Measurements from ENCODE around the gene MAD2L1.

MAD2L1 gene

GRCh38 chr4:120059036-120059435, 7.6 kb downstream of the MAD2L1 start:
- Histone ChIP-seq H3K18ac (ENCODE audit: low read length) (no peak overlapping the region), H2BK120ac (ENCODE audit: insufficient read depth, low read length, poor library complexity) (no peak overlapping the region), H2AFZ (ENCODE audit: insufficient read depth, low read length, poor library complexity) (no peak overlapping the region), H3K23ac (ENCODE audit: low read length) (no peak overlapping the region), H3K4me3 (ENCODE audit: low read depth, low read length) (no peak overlapping the region), H3K79me2 (ENCODE audit: control insufficient read depth, insufficient read depth, low read length, poor library complexity) (no peaks in the 10 kb centered on the region), H3K79me1 (ENCODE audit: low read length) (no peaks in the 10 kb centered on the region), H3K14ac (ENCODE audit: low read length) (no peak overlapping the region), H3K4me2 (ENCODE audit: low read length) (no peak overlapping the region), H3K9me3 (ENCODE audit: insufficient read depth, low read depth, low read length) (no peaks in the 10 kb centered on the region), H4K8ac (ENCODE audit: low read depth, low read length) (no peak overlapping the region), H3K4me1 (ENCODE audit: control insufficient read depth in 1 of 2, insufficient read depth in 2 of 2, low read length in 2 of 2) (no peaks in the 10 kb centered on the region), H3K4ac (ENCODE audit: low read depth, low read length) (no peak overlapping the region), H2BK5ac (ENCODE audit: low read depth, low read length, poor library complexity) (no peak overlapping the region), H3K27ac (ENCODE audit: low read depth, low read length) (no peak overlapping the region), H3K27me3 (ENCODE audit: insufficient read depth, low read length) (no peaks in the 10 kb centered on the region), H4K12ac (ENCODE audit: low read depth, low read length) (no peak overlapping the region), H3K9ac (ENCODE audit: low read length) (no peak overlapping the region), H3K36me3 (ENCODE audit: control insufficient read depth in 1 of 2, insufficient read depth in 2 of 2, low read length in 2 of 2) (peaks cover 6 to 7% of the 10 kb centered on the region in 2 experiments), H2AK5ac (ENCODE audit: low read length) (no peak overlapping the region), H2BK12ac (ENCODE audit: low read length) (no peak overlapping the region), H4K91ac (ENCODE audit: low read depth, low read length) (no peak overlapping the region)
- DNase-seq = no peak
- WGBS (ENCODE audit: extremely low coverage, insufficient coverage, insufficient read length) = no CpG with 5 or more reads among the region's 1 CpG

DNA sequence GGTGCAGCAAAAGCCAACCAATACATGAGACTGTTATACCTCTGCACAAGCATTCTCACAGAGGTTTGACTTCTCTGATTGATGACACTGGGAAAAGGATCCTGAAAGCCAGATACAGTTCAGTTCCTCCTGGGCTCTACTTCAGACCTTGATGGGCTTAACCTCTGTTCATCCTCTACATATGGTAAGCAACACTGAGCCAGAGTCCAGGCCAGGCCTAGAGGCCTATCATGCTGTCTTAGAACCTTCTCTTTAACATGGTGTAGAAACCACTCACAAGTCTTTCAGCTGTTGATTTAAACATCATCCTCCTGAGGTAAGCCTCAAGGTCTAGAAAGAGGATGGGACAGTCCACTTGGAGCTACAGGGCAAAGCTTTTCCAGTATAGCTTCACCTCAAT, 9.2 kb downstream of the MAD2L1 start:
- no peak for DNase-seq
- no peak overlapping the region for H2BK5ac ChIP-seq (ENCODE audit: low read depth, low read length, poor library complexity)
- no peak overlapping the region for H4K91ac ChIP-seq (ENCODE audit: low read depth, low read length)
- no peak overlapping the region for H4K12ac ChIP-seq (ENCODE audit: low read depth, low read length)
- H3K4ac ChIP-seq (ENCODE audit: low read depth, low read length) = no peak overlapping the region
- H3K27ac ChIP-seq (ENCODE audit: low read depth, low read length) = no peak overlapping the region
- H3K18ac ChIP-seq (ENCODE audit: low read length) = no peak overlapping the region
- H4K8ac ChIP-seq (ENCODE audit: low read depth, low read length) = no peak overlapping the region
- H3K14ac ChIP-seq (ENCODE audit: low read length) = no peak overlapping the region
- no peak overlapping the region for H2AK5ac ChIP-seq (ENCODE audit: low read length)
- no peaks in the 10 kb centered on the region for H3K27me3 ChIP-seq (ENCODE audit: insufficient read depth, low read length)
- H3K79me1 ChIP-seq (ENCODE audit: low read length) = no peaks in the 10 kb centered on the region
- no peak overlapping the region for H2BK120ac ChIP-seq (ENCODE audit: insufficient read depth, low read length, poor library complexity)
- H3K4me3 ChIP-seq (ENCODE audit: low read depth, low read length) = no peak overlapping the region
- H3K36me3 ChIP-seq (ENCODE audit: control insufficient read depth in 1 of 2, insufficient read depth in 2 of 2, low read length in 2 of 2) = peaks cover 4 to 6% of the 10 kb centered on the region in 2 experiments
- no peaks in the 10 kb centered on the region for H3K9me3 ChIP-seq (ENCODE audit: insufficient read depth, low read depth, low read length)
- H2AFZ ChIP-seq (ENCODE audit: insufficient read depth, low read length, poor library complexity) = no peak overlapping the region
- H3K4me2 ChIP-seq (ENCODE audit: low read length) = no peak overlapping the region
- H3K9ac ChIP-seq (ENCODE audit: low read length) = no peak overlapping the region
- H3K79me2 ChIP-seq (ENCODE audit: control insufficient read depth, insufficient read depth, low read length, poor library complexity) = no peaks in the 10 kb centered on the region
- H3K4me1 ChIP-seq (ENCODE audit: control insufficient read depth in 1 of 2, insufficient read depth in 2 of 2, low read length in 2 of 2) = no peaks in the 10 kb centered on the region
- no peak overlapping the region for H3K23ac ChIP-seq (ENCODE audit: low read length)
- no peak overlapping the region for H2BK12ac ChIP-seq (ENCODE audit: low read length)

GRCh38 chr4:120056246-120056645, 10.4 kb downstream of the MAD2L1 start:
- Histone ChIP-seq H2BK5ac (ENCODE audit: low read depth, low read length, poor library complexity) (no peak overlapping the region), H3K27ac (ENCODE audit: low read depth, low read length) (no peak overlapping the region), H3K23ac (ENCODE audit: low read length) (no peak overlapping the region), H3K4me1 (ENCODE audit: control insufficient read depth in 1 of 2, insufficient read depth in 2 of 2, low read length in 2 of 2) (no peaks in the 10 kb centered on the region), H3K4me3 (ENCODE audit: low read depth, low read length) (no peak overlapping the region), H3K18ac (ENCODE audit: low read length) (no peak overlapping the region), H4K91ac (ENCODE audit: low read depth, low read length) (no peak overlapping the region), H3K79me1 (ENCODE audit: low read length) (no peaks in the 10 kb centered on the region), H4K12ac (ENCODE audit: low read depth, low read length) (no peak overlapping the region), H3K27me3 (ENCODE audit: insufficient read depth, low read length) (no peaks in the 10 kb centered on the region), H3K36me3 (ENCODE audit: control insufficient read depth in 1 of 2, insufficient read depth in 2 of 2, low read length in 2 of 2) (peaks cover 4 to 5% of the 10 kb centered on the region in 2 experiments), H3K14ac (ENCODE audit: low read length) (no peak overlapping the region), H4K8ac (ENCODE audit: low read depth, low read length) (no peak overlapping the region), H2AFZ (ENCODE audit: insufficient read depth, low read length, poor library complexity) (no peak overlapping the region), H3K4me2 (ENCODE audit: low read length) (no peak overlapping the region), H2AK5ac (ENCODE audit: low read length) (no peak overlapping the region), H3K4ac (ENCODE audit: low read depth, low read length) (no peak overlapping the region), H3K9ac (ENCODE audit: low read length) (no peak overlapping the region), H2BK12ac (ENCODE audit: low read length) (no peak overlapping the region), H3K9me3 (ENCODE audit: insufficient read depth, low read depth, low read length) (no peaks in the 10 kb centered on the region), H2BK120ac (ENCODE audit: insufficient read depth, low read length, poor library complexity) (no peak overlapping the region), H3K79me2 (ENCODE audit: control insufficient read depth, insufficient read depth, low read length, poor library complexity) (no peaks in the 10 kb centered on the region)
- DNase-seq = peak in 1 of 2 donors; percentile 25

GRCh38 chr4:120055795-120056194, 10.9 kb downstream of the MAD2L1 start:
- Histone ChIP-seq H3K4ac (ENCODE audit: low read depth, low read length) (no peak overlapping the region), H3K79me2 (ENCODE audit: control insufficient read depth, insufficient read depth, low read length, poor library complexity) (no peaks in the 10 kb centered on the region), H4K12ac (ENCODE audit: low read depth, low read length) (no peak overlapping the region), H2BK5ac (ENCODE audit: low read depth, low read length, poor library complexity) (no peak overlapping the region), H4K91ac (ENCODE audit: low read depth, low read length) (no peak overlapping the region), H3K9me3 (ENCODE audit: insufficient read depth, low read depth, low read length) (no peaks in the 10 kb centered on the region), H4K8ac (ENCODE audit: low read depth, low read length) (no peak overlapping the region), H3K14ac (ENCODE audit: low read length) (no peak overlapping the region), H3K79me1 (ENCODE audit: low read length) (no peaks in the 10 kb centered on the region), H3K27ac (ENCODE audit: low read depth, low read length) (no peak overlapping the region), H3K4me2 (ENCODE audit: low read length) (no peak overlapping the region), H3K4me3 (ENCODE audit: low read depth, low read length) (no peak overlapping the region), H2BK12ac (ENCODE audit: low read length) (no peak overlapping the region), H3K23ac (ENCODE audit: low read length) (no peak overlapping the region), H3K18ac (ENCODE audit: low read length) (no peak overlapping the region), H3K27me3 (ENCODE audit: insufficient read depth, low read length) (no peaks in the 10 kb centered on the region), H3K4me1 (ENCODE audit: control insufficient read depth in 1 of 2, insufficient read depth in 2 of 2, low read length in 2 of 2) (no peaks in the 10 kb centered on the region), H2BK120ac (ENCODE audit: insufficient read depth, low read length, poor library complexity) (no peak overlapping the region), H2AFZ (ENCODE audit: insufficient read depth, low read length, poor library complexity) (no peak overlapping the region), H2AK5ac (ENCODE audit: low read length) (no peak overlapping the region), H3K9ac (ENCODE audit: low read length) (no peak overlapping the region), H3K36me3 (ENCODE audit: control insufficient read depth in 1 of 2, insufficient read depth in 2 of 2, low read length in 2 of 2) (peaks cover 4 to 5% of the 10 kb centered on the region in 2 experiments)
- DNase-seq = no peak
- no CpG with 5 or more reads among the region's 1 CpG for WGBS (ENCODE audit: extremely low coverage, insufficient coverage, insufficient read length)
